ENCODE data around the gene OR5B12. TPM values are rescaled to one million over a fixed set of nuclear protein-coding genes. Genes with fewer than 3 reads are reported as not detected.

The OR5B12 gene
- total and polyA plus RNA-seq, 2 of the 8 experiments (the other 6 are each of a cell fraction or from before 2014, with no cell fraction given) = not detected

DNA sequence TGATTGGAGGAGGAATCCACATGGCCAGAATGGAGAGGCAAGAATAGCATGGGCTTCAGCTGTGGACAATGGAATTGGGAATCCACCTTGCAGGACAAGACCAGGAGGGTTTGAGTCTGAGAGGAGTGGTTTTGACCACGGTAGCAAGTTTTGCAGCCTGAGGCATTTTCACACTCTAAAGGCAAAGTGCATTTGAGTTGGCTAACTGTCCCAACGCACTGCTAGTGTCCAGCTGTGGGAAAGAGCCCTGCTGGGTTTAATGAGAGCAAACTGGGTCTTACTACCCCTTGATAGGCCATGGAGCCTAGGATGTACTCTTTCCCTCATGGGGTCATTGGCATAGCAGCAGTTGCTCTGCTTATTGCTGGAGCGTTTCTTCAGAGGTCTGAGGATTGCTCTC, 14.0 kb downstream of the OR5B12 start, which contains the start of gene OR5B2 (continued):
- TF ChIP-seq, protein P1, sequence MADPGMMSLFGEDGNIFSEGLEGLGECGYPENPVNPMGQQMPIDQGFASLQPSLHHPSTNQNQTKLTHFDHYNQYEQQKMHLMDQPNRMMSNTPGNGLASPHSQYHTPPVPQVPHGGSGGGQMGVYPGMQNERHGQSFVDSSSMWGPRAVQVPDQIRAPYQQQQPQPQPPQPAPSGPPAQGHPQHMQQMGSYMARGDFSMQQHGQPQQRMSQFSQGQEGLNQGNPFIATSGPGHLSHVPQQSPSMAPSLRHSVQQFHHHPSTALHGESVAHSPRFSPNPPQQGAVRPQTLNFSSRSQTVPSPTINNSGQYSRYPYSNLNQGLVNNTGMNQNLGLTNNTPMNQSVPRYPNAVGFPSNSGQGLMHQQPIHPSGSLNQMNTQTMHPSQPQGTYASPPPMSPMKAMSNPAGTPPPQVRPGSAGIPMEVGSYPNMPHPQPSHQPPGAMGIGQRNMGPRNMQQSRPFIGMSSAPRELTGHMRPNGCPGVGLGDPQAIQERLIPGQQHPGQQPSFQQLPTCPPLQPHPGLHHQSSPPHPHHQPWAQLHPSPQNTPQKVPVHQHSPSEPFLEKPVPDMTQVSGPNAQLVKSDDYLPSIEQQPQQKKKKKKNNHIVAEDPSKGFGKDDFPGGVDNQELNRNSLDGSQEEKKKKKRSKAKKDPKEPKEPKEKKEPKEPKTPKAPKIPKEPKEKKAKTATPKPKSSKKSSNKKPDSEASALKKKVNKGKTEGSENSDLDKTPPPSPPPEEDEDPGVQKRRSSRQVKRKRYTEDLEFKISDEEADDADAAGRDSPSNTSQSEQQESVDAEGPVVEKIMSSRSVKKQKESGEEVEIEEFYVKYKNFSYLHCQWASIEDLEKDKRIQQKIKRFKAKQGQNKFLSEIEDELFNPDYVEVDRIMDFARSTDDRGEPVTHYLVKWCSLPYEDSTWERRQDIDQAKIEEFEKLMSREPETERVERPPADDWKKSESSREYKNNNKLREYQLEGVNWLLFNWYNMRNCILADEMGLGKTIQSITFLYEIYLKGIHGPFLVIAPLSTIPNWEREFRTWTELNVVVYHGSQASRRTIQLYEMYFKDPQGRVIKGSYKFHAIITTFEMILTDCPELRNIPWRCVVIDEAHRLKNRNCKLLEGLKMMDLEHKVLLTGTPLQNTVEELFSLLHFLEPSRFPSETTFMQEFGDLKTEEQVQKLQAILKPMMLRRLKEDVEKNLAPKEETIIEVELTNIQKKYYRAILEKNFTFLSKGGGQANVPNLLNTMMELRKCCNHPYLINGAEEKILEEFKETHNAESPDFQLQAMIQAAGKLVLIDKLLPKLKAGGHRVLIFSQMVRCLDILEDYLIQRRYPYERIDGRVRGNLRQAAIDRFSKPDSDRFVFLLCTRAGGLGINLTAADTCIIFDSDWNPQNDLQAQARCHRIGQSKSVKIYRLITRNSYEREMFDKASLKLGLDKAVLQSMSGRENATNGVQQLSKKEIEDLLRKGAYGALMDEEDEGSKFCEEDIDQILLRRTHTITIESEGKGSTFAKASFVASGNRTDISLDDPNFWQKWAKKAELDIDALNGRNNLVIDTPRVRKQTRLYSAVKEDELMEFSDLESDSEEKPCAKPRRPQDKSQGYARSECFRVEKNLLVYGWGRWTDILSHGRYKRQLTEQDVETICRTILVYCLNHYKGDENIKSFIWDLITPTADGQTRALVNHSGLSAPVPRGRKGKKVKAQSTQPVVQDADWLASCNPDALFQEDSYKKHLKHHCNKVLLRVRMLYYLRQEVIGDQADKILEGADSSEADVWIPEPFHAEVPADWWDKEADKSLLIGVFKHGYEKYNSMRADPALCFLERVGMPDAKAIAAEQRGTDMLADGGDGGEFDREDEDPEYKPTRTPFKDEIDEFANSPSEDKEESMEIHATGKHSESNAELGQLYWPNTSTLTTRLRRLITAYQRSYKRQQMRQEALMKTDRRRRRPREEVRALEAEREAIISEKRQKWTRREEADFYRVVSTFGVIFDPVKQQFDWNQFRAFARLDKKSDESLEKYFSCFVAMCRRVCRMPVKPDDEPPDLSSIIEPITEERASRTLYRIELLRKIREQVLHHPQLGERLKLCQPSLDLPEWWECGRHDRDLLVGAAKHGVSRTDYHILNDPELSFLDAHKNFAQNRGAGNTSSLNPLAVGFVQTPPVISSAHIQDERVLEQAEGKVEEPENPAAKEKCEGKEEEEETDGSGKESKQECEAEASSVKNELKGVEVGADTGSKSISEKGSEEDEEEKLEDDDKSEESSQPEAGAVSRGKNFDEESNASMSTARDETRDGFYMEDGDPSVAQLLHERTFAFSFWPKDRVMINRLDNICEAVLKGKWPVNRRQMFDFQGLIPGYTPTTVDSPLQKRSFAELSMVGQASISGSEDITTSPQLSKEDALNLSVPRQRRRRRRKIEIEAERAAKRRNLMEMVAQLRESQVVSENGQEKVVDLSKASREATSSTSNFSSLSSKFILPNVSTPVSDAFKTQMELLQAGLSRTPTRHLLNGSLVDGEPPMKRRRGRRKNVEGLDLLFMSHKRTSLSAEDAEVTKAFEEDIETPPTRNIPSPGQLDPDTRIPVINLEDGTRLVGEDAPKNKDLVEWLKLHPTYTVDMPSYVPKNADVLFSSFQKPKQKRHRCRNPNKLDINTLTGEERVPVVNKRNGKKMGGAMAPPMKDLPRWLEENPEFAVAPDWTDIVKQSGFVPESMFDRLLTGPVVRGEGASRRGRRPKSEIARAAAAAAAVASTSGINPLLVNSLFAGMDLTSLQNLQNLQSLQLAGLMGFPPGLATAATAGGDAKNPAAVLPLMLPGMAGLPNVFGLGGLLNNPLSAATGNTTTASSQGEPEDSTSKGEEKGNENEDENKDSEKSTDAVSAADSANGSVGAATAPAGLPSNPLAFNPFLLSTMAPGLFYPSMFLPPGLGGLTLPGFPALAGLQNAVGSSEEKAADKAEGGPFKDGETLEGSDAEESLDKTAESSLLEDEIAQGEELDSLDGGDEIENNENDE (IDR thresholded peaks at IDR 0.05; ENCODE audit: insufficient replicate concordance, low read length) = no peak
- TF ChIP-seq HDAC2 (IDR thresholded peaks at IDR 0.05; ENCODE audit: borderline replicate concordance in 1 of 2, low read depth in 2 of 2, low read length in 2 of 2) (no peak), SP4 (IDR thresholded peaks at IDR 0.05; ENCODE audit: low read length) (no peak), TCF12 (IDR thresholded peaks at IDR 0.05; ENCODE audit: low read depth, low read length) (no peak), TEAD4 (IDR thresholded peaks at IDR 0.05; ENCODE audit: low read depth, low read length) (no peak), POLR2A (IDR thresholded peaks at IDR 0.05; ENCODE audit: control extremely low read depth in 1 of 2, low read depth in 2 of 2, low read length in 2 of 2) (no peak), SIN3A (conservative IDR thresholded peaks at IDR 0.05 in 1 of 2, IDR thresholded peaks at IDR 0.05 in 1 of 2; ENCODE audit: low read depth in 1 of 2, low read length in 2 of 2) (no peak), E2F6 (IDR thresholded peaks at IDR 0.05) (no peak), BRCA1 (IDR thresholded peaks at IDR 0.05; ENCODE audit: low read depth, low read length) (no peak), JUN (IDR thresholded peaks at IDR 0.05; ENCODE audit: low read depth, low read length) (no peak), CHD1 (IDR thresholded peaks at IDR 0.05; ENCODE audit: low read depth, low read length) (no peak), NANOG (IDR thresholded peaks at IDR 0.05; ENCODE audit: insufficient read depth, low read depth, low read length, poor library complexity, severe bottlenecking) (no peak)
